Measurements from ENCODE around the gene TBC1D19.
A peak's percentile ranks its signal among the peaks of the same experiment; 100 is the strongest.
"Not testable (repeated sequence)": the region's sequence is repeated elsewhere in the genome, so short reads cannot be mapped to it uniquely, and the experiment has no call there.

The TBC1D19 gene

DNA sequence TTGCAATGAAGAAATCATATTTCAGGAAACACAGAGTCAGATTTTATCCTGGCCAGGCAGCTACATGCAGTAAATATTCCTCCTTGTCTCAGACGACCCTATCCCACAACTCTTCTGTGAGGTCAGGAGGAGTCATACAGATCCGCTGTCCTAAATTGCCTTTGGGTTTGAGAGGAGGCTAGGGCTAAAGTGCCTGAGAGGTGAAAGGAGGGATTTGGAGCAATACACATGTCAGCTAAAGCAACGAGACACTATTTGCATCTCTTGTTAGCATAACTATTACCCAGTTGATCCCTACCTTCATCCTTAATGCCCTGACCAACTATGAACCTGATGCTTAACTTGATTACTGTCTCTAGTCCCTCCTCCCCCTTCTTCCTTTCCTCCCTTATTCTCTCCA lies 98.6 kb downstream of the TBC1D19 start:
- no peak for DNase-seq (ENCODE audit: low spot score)

- DNase-seq (ENCODE audit: low spot score), result no peak
These were observed 101.4 kb downstream of the TBC1D19 start for GRCh38 chr4:26685250-26685649.

GRCh38 chr4:26687728-26688127 lies 103.8 kb downstream of the TBC1D19 start:
- DNase-seq (ENCODE audit: low spot score), result no peak

DNA sequence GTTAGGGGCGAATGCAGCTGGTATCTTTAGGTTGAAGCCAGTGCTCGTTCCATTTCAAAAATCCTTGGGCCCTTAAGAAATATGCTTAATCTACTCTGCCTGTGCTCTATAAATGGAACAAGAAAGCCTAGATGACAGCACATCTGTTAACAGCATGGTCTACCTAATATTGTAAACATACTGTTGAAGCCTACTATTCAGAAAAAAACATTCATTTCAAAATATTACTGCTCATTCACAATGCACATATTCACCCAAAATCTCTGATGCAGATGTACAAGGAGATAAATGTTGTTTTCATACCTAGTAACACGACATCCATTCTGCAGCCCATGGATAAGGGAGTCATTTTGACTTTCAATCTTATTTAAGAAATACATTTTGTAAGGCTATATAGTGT lies 106.6 kb downstream of the TBC1D19 start:
- no peak for DNase-seq (ENCODE audit: low spot score)

DNA sequence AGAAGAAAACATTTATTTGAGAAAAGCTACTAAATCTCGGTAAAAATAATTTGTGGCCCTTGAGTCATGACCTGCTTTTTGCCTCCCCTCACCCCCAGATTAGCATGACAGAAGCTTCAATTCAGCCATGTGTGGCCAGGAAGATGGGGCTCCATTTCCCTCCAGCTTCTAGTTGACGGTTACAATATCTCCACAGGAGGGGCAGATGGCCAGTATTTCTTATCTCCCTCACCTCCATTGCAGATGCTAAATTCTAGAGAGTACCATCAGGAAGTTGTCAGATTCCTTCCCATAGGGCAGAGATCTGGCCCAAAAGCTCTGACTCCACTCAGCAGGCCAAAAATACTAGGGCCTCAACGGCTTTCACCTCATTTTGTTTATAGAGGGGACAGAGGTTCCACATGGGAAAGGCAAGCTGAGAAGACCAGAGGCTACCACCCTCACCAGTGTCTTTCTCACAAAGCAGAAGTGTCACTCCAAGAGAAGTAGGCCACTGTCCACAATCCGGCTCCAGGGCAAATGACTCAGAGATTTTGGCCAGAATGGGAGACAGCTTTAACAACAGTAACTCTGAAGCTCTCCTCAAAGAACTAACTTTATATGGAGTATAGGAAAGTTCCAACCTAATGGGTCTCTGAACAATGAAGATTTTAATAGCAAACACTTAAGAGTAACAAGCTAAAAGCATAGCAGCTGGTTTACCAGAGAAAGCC lies 108.3 kb downstream of the TBC1D19 start:
- DNase-seq (ENCODE audit: low spot score), result no peak

DNA sequence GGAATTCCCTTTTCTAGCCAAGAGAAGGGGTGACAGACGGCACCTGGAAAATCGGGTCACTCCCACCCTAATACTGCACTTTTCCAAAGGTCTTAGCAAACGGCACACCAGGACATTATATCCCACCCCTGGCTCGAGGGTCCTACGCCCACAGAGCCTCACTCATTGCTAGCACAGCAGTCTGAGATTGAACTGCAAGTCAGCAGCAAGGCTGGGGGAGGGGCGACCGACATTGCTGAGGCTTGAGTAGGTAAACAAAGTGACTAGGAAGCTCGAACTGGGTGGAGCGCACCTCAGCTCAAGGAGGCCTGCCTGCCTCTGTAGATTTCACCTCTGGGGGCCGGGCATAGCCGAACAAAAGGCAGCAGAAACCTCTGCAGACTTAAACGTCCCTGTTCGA lies 110.2 kb downstream of the TBC1D19 start:
- not testable (repeated sequence) for DNase-seq (ENCODE audit: low spot score)

DNA sequence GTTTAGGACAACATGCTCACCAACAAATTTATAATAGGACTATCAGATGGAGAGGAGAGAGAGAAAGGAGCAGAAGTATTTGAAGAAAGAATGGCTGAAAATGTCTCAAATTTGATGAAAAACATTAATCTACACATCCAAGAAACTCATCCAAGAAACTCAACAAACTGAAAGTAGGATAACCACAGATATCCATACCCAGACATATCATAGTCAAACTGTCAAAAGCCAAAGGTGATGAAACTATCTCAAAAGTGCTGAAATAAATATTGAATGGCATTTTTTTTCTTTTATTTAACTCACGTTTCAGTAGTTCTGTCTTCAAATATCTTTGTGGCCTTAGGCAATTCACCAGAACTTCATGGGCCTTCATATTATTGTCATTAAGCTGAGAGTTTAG lies 116.2 kb downstream of the TBC1D19 start:
- DNase-seq (ENCODE audit: low spot score), result no peak

DNA sequence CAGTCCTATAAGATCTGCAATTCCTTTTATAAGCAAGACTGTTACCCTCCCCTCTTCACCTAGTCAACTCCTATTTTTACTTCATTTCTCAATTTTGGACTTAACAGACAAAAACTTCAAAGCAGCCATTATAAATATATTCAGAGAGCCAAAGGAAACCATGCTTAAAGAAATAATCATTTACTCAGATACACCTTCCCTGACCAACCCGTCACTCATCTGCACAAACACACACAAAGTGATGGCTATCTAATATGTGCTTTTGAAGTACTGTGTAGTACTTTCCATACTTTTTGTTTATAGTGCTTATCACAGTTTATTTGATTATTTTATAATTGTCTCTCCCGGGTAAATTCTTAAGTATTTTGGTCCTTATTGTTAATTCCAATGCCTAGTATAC lies 117.2 kb downstream of the TBC1D19 start:
- no peak for DNase-seq (ENCODE audit: low spot score)

GRCh38 chr4:26701786-26702227 lies 117.9 kb downstream of the TBC1D19 start:
- DNase-seq (ENCODE audit: low spot score), result no peak

GRCh38 chr4:26707342-26707741 lies 123.5 kb downstream of the TBC1D19 start:
- DNase-seq (ENCODE audit: low spot score), result no peak

DNA sequence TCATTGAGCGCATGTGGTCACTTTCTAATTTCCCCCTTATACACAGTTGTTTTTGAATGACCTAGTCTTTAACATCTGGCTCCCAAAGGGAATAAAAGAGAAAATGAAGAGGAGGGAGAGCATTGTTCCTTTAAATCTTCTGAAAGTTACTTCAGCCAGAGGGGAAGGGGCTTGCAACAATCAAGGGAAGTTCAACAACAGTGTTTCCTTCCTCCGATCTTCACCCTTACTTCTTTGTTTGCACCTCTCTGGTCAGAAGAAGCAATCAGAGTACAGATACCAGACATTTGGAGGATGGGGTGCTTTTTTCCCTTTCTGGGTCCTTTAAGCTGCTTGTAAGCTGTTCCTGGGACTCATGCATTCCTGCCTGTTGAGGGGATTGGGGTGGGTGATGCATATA lies 125.4 kb downstream of the TBC1D19 start:
- DNase-seq (ENCODE audit: low spot score), result no peak

- no peak for DNase-seq (ENCODE audit: low spot score)
These were observed 129.8 kb downstream of the TBC1D19 start for GRCh38 chr4:26713563-26714151.

DNA sequence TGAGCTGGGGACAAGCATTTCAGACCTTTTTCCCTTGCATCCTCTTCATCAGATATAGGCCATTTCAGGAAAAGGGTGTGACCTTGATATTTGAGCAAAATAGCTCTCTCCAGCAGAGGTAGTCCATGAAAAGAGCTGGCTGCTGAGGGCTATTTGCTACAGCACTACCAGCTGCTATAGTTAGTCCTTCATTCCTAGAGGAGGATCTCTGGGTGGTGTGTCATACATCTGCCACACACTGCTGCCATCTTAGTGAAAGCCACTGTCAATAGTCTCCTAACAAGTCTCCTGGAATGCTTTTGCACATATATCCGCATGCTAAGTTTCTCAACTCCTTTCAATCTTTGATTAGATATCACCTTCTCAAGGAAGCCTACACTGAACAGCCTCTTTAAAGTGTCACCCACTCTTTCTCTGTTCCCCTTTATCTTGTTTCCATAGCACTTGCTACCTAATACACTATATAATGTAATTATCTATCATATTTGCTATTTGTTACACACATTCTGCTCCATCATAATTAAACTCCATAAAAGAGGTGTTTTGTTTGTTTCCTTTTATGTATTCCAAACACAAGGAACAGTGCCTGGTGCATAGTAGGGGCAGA lies 131.9 kb downstream of the TBC1D19 start:
- no peak for DNase-seq (ENCODE audit: low spot score)

- no peak for DNase-seq (ENCODE audit: low spot score)
These were observed 133.4 kb downstream of the TBC1D19 start for GRCh38 chr4:26717332-26717731.

DNA sequence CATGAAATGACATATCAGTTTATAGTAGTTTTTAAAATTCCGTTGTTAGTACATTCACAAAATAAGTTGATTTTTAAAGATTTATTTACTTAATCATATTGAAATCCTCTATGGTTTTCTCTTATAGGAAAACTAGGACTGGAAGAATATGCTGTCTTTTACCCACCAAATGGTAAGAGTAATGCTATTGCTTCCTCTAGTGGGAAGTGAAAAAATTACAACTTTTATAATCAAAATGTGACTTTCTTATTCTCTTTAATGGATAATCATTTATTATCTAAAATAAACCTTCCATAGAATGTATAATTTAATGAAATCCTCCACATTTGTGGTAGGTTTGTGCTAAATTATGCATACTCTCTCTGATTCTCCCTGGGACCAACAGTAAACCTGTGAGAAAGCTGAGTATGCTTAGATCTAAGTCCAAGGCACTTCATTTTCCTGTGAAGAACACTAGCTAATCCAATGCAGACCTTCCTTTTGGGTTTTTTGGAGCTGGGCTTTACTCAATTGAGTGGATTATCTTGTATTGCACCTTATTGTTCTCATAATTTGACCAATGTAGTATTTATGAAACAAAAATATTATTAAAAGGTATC lies 136.2 kb downstream of the TBC1D19 start:
- DNase-seq (ENCODE audit: low spot score), result peak; percentile 7

DNA sequence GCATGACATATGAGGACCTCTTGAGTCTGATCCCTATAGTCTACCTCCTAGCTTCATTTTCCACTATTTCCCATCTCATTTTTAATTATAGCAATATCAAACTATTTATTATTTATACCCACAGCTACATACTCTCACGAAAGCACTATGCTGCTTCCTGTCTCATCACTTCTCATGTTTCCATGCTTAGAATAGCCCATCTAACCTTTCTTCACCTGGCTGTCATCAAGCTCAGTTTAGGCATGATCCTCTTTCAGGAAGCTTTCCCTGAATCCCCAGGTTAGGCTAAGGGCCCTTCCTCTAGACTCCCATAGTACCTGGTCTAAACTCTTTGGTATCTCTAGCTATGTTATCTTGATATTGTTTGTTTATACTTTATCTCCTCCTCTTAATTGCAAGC lies 137.8 kb downstream of the TBC1D19 start:
- no peak for DNase-seq (ENCODE audit: low spot score)

- DNase-seq (ENCODE audit: low spot score), result no peak
These were observed 139.3 kb downstream of the TBC1D19 start for GRCh38 chr4:26723216-26723615.

- no peak for DNase-seq (ENCODE audit: low spot score)
These were observed 140.7 kb downstream of the TBC1D19 start for GRCh38 chr4:26724534-26724933.

DNA sequence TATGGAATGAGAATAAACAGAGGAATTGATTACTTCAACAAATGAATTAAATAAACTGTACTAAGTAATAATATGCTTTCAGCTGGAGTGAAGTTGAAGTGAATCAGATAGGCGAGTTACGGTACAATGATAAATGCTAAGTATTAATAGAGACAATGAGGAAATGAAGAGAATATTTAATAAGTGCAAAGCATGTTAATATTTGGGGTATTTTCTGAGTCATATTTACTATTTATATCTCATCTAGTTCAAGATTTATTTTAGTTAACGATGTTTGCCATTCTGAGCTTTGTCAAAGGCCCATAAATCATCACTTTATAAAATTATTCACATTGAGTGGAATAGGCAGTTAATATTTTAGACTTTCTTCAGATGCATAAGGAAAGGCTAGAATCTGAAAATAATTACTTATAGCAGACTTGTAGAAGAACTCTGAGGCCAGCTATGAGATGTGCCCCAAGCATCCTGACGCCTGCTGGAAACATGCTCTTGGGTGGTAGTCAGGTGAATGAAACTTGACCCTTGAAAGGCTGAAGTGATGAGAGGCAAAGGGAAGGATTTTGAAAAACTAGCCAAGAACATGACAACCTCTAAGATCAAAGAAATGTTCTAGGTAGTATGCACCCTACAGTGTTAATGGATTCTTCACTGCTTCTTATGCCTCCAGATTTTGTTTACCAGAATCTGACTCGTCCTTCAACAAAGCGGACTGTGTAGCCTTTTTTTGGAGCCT lies 142.9 kb downstream of the TBC1D19 start:
- no peak for DNase-seq (ENCODE audit: low spot score)

DNA sequence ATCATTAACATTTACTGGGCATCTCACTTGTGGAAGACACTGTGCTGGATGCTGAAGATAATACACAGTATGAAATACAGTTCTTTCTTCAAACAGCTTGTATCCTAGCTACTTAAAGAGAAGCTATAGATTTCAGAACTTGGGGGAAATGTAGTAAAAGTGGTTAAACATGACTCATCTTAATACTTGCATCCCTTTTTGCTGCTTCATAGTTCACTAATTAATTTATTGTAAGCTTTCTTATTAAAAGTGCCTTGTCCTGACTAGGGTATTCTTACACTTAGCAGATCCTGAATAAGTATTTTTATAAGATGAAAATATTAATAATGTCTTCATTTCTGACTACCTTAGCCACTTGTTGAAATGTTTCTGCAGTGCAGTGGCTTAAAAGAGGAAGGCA lies 144.0 kb downstream of the TBC1D19 start:
- no peak for DNase-seq (ENCODE audit: low spot score)

- DNase-seq (ENCODE audit: low spot score), result no peak
These were observed 145.1 kb downstream of the TBC1D19 start for GRCh38 chr4:26729027-26729426.

GRCh38 chr4:26729547-26729946 lies 145.7 kb downstream of the TBC1D19 start:
- DNase-seq (ENCODE audit: low spot score), result no peak
